Cardiac muscle cell (in vitro differentiated cells and primary cell): ENCODE data around the gene KDM4C. TPM values are rescaled to one million over a fixed set of nuclear protein-coding genes. Genes with fewer than 3 reads are reported as not detected.

Experiments
- DNase-seq, 2 donors: peaks; one replicate each; pipeline versions ENCODE4 v3.0.0 to v3.0.0-alpha.2; 2010 to 2017; ENCODE audit warnings: low read depth in 1 of 2, low spot score in 1 of 2
- H3K27ac ChIP-seq: fragments of 200-600 bp; sonication (generic); 2 replicates; pipeline ENCODE4 v1.5.1; 2016
- H3K27me3 ChIP-seq: fragments of 200-600 bp; sonication (generic); 2 replicates; pipeline ENCODE4 v1.6.0; 2016; ENCODE audit warnings: control low read depth
- H3K36me3 ChIP-seq: fragments of 200-600 bp; sonication (generic); 2 replicates; pipeline ENCODE4 v1.5.1; 2016; ENCODE audit warnings: control low read depth
- H3K4me1 ChIP-seq: fragments of 200-600 bp; sonication (generic); 2 replicates; pipeline ENCODE4 v1.8.1; 2017; ENCODE audit warnings: low read depth, mild to moderate bottlenecking, mixed run types
- H3K4me3 ChIP-seq: fragments of 200-600 bp; sonication (generic); 2 replicates; pipeline ENCODE4 v1.5.1; 2016; ENCODE audit warnings: mild to moderate bottlenecking
- H3K9me3 ChIP-seq: fragments of 200-600 bp; sonication (generic); 2 replicates; pipeline ENCODE4 v1.5.1; 2017; ENCODE audit warnings: low read depth, mild to moderate bottlenecking, control low read depth
- CTCF ChIP-seq: IDR thresholded peaks from 2 replicates; pipeline ENCODE4 v1.5.1; 2012; ENCODE audit warnings: low read depth, mild to moderate bottlenecking, low read length
- polyA plus RNA-seq: library from polyadenylated mRNA; unstranded; fragments of >200 nt; fragmentation: Nextera tagmentation; extraction: Ambion mirVana; gene quantifications from 2 replicates; pipeline ENCODE4 v1.2.1, GENCODE V29; 2016
- total RNA-seq: library from RNA; depleted of rRNA; stranded (reverse); fragments of >200 nt; gene quantifications from 2 replicates; pipeline ENCODE4 v1.2.3, GENCODE V29; 2016

Gene KDM4C
- total and polyA plus RNA-seq, 2 experiments from 2014 or later = 15.1 to 32.0 TPM

DNA sequence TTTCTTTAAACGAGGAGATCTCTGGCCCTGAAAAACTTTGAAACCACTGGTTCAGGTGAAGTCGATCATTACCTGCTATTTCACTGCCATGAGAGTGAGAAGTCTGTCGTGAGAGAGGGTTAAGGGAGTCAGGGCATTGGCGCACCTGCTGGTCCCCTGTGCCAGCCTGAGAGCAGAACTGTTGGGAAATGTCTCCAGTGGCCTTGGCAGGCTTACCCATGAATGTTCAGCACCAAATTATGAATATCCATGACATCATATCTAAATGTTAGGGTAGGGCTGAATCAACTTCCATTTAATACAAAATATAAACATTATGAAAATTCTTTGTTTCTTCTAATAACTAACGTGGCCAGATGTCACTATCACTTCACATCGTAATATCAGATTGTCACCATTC lies 379.3 kb downstream of the KDM4C start:
- TF ChIP-seq CTCF = no peak
- no peaks in the 10 kb centered on the region for H3K36me3 ChIP-seq

DNA sequence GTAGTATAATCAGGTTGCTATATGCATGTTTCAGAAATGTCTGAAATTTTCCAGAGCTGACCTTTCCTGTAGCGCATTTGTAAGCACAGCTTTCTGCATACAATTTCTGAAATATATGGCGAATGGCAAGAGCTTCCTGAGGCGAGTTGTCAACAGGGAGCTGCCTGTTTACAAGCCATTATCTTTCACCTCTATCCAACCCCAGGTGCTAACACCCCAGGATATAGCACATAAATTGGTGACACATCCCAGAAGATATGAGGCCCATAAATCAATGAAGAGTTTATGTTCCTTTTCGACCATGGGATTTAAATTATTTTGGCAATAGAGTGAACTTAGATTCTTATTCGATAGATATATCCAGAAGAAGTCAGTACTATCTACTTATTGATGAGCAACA lies 379.8 kb downstream of the KDM4C start:
- no peak overlapping the region for H3K4me3 ChIP-seq
- peaks cover 19% of the 10 kb centered on the region for H3K4me1 ChIP-seq
- TF ChIP-seq CTCF = no peak
- H3K27me3 ChIP-seq = no peaks in the 10 kb centered on the region
- H3K9me3 ChIP-seq = no peaks in the 10 kb centered on the region
- no peak for DNase-seq
- no peaks in the 10 kb centered on the region for H3K36me3 ChIP-seq
- H3K27ac ChIP-seq = no peak overlapping the region

More for the DNA sequence above, 379.3 kb downstream of the KDM4C start:
- Histone ChIP-seq H3K4me3 (no peak overlapping the region), H3K27me3 (no peaks in the 10 kb centered on the region), H3K9me3 (no peaks in the 10 kb centered on the region), H3K27ac (no peak overlapping the region), H3K4me1 (peaks cover 19% of the 10 kb centered on the region)
- DNase-seq = no peak

DNA sequence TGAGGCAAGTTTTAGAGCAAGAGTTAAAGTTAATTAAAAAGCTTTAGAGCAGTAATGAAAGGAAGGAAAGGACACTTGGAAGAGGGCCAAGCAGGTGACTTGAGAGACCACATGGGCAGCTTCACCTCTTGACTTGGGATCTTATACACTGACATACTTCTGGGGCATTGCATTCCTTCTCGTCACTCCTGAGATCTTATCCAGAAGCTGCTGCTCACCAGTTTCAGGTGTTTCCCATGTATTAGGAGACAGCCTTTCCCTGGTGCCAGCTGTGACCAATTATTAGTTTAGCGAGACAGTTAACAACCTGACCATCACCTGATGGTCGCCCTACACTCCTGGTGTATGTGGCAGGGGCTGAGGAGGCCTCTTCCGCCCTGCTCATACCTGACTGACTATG lies 382.1 kb downstream of the KDM4C start:
- DNase-seq = peak in 1 of 2 donors; percentile 37
- H3K4me1 ChIP-seq = peaks cover 33% of the 10 kb centered on the region
- no peak overlapping the region for H3K4me3 ChIP-seq
- H3K27me3 ChIP-seq = no peaks in the 10 kb centered on the region
- H3K36me3 ChIP-seq = no peaks in the 10 kb centered on the region
- peak overlapping the region; percentile 46 for H3K27ac ChIP-seq
- no peaks in the 10 kb centered on the region for H3K9me3 ChIP-seq
- TF ChIP-seq CTCF = no peak

GRCh38 chr9:7140401-7140800 lies 382.6 kb downstream of the KDM4C start:
- H3K4me1 ChIP-seq = peaks cover 38% of the 10 kb centered on the region
- no peak overlapping the region for H3K4me3 ChIP-seq
- no peak for DNase-seq
- no peaks in the 10 kb centered on the region for H3K27me3 ChIP-seq
- no peaks in the 10 kb centered on the region for H3K9me3 ChIP-seq
- H3K27ac ChIP-seq = peak overlapping the region; percentile 46
- TF ChIP-seq CTCF = no peak
- H3K36me3 ChIP-seq = no peaks in the 10 kb centered on the region

DNA sequence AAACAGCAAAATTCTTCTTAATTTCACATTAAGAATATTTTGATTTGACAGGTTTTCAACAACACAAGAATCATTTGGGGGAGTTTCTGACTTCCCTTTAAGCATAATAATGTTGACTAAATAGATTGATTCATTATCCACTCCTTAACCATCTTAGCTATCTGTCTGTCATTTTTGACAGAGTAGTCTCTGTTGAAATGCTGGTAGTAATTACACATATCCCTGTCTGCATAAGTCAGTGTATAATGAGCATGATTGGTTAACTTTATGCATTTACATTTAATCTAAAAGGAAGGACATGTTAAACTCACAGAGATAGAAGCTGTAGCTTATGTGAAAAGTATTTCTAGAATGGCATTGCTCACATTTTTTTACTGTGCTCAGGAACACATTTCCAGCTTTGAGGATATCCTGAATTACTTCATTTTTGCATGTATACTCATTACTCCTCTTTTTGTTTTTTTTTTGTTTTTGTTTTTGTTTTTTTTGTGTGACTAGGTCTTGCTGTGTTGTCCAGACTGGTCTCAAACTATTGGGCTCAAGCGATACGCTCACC lies 385.9 kb downstream of the KDM4C start:
- Histone ChIP-seq H3K4me1 (peaks cover 64% of the 10 kb centered on the region), H3K9me3 (no peaks in the 10 kb centered on the region), H3K4me3 (no peak overlapping the region), H3K27me3 (no peaks in the 10 kb centered on the region), H3K27ac (peak overlapping the region; percentile 84), H3K36me3 (no peaks in the 10 kb centered on the region)
- no peak for TF ChIP-seq CTCF
- DNase-seq = no peak
